Stimulated activated CD8-positive, alpha-beta memory T cell treated with anti-CD3 and anti-CD28 coated beads, Interleukin-7, amount 100 ng/mL, for 4 hours (primary cell): ENCODE data around the gene NFIA.

Source experiments
- DNase-seq, 2 donors: peaks; one replicate each; pipeline ENCODE4 v3.0.0-alpha.2; 2020; ENCODE audit warnings: low read depth in 2 of 2

NFIA gene

GRCh38 chr1:61332796-61333195 is 250.4 kb downstream of the NFIA start:
- DNase-seq: no peak

DNA sequence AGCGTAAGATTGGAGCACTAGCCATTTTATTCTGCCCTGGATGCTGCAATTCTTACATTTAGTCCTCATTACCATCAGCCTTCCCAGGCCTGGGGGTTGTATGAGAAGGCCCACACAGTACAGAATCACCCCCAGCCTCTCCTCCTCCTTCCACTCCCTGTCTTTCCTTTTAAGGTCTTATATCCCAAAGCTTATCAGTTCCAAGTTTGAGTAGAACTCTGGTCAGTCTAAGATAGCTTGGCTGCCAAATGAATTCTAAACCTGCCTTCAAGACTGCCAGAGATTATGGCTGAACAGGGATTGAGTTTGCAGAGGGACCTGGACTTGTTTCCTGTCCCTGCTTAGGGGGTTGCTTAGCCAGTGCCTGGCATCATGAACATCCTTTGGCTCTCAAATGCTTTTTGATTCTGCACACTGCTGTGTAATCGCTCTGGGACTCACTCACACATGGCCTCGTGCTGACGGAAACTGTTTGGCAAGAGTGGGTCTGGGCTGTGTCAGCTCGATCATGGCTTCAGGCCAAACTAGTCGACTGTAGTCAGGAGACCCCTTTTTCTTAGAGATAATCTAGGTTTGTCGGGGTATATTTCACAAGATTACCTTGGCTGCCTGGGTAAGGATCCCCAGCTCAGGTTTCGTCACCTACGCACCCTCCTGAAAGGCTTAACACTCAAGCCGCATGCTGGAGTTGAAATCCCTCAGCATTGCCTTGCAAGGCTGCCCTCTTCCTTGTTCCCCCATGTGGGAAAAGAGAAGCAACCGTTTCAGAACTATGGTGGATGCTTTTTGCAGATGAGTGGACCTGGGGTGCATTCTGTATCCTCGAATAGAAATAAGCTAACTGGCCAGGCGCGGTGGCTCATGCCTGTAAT is 252.6 kb downstream of the NFIA start:
- DNase-seq: no peak

DNA sequence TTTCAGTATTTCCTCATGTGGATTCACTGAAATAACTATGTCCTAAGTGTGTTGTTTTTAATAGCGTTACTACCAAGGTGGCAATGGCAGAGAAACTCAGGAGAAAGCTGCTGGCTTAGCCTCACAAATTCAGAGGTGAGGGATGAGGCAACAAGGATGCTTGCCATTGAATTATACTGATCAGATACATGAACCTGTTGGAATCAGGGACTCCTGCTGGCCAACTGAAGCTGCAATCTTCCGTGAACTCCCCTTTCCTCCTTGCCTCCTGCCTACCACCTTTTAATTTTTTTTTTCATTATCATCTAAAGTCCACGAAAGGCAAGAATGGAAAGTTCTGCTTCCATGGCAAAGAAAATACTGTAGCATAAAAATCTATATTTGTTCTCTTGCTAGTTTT is 254.7 kb downstream of the NFIA start:
- no peak for DNase-seq

- no peak for DNase-seq
These were observed 255.1 kb downstream of the NFIA start for GRCh38 chr1:61337441-61337951.

DNA sequence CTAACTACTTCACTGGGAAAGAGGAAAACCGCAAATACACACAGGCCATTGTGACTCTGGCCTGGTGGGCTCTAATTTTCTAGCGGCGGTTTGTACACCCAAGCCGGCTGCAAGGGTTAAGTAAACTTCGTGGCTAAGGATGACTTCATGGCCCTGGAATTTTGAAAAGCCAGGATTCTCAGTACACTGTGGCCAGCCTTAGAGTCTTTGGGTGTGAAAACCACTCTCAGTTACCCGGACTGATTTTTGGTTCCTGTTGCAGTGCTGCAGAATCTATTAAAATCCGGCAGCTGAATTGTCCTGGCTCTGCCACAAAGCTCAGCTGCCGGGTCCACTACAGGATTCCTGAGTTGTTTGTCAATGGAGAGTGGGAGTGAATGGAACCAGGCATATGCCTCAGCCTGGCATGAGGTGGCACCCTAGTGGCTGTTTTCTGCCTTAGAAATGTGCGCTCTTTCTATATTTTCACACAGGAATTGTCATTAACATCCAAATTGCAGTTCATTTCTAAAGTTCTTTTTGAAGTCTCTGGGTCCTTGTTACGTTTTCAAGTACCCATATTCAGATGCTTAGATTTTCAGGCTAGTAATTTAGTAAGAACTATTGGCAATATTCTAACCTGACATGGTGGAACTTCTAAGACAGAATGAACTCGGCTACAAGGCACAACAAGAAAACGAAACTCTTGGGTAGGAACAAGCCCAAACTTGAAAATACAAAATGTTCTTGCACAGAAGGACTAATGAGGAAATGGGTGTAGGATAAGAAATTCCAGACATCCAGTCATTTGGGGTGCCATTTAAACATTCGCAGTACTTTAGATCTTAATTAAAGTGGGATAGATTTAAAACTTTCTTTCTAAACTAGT is 255.9 kb downstream of the NFIA start:
- DNase-seq: no peak

GRCh38 chr1:61338899-61339298 is 256.5 kb downstream of the NFIA start:
- DNase-seq: no peak

- no peak for DNase-seq
These were observed 259.1 kb downstream of the NFIA start for GRCh38 chr1:61341426-61341825.

GRCh38 chr1:61343734-61344420 is 261.5 kb downstream of the NFIA start:
- DNase-seq: no peak

GRCh38 chr1:61344696-61345095 is 262.3 kb downstream of the NFIA start:
- no peak for DNase-seq

GRCh38 chr1:61348025-61348665 is 265.8 kb downstream of the NFIA start:
- DNase-seq: no peak

- no peak for DNase-seq
These were observed 270.6 kb downstream of the NFIA start for GRCh38 chr1:61352845-61353435.

DNA sequence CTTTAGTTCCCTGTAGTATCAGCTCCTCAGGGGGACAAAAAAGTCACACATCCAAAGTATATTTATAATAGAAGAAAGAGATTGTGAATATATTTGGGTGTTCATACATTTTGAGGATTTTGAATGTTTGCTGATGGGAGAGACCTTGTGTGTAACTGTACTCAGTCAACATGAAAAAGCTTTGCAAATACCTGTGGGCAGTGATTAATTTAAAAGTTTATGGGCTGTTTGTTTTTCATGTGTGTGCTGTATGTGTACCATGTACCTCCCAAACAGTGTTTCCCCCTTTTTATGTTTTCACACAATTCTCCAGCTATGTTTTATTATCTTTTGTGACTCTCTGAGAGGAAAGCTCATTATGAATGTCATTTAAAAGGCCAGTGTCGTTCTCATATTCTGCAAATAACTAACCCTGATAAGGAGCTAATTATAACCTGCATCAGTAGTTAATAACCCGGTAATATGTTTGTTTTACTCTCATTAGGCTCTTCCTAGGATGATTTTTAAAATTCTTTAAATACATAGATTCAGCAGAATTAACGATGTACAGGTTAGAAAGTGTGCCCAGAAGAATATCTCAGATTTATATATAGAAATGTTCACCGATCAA is 271.5 kb downstream of the NFIA start:
- no peak for DNase-seq

- no peak for DNase-seq
These were observed 273.7 kb downstream of the NFIA start for GRCh38 chr1:61356016-61356415.

DNA sequence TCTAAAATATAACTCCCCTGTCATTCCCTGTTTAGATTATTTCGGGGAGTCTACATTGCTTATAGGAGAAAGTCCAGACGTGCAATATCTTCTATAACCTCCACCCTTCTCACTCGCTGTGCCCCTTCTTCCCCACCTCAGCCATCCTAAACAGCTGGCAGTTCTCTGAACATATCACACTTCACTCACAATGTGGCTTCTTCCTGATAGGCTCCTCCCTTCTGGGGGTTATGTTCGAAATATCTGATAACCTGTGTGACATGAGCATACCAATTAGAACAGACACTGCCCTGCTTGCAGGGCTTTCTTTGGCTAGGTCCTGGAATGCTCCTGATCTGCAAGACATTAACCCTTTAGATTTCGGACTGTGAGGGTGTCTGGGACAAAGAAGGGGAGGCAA is 274.6 kb downstream of the NFIA start:
- DNase-seq: no peak

DNA sequence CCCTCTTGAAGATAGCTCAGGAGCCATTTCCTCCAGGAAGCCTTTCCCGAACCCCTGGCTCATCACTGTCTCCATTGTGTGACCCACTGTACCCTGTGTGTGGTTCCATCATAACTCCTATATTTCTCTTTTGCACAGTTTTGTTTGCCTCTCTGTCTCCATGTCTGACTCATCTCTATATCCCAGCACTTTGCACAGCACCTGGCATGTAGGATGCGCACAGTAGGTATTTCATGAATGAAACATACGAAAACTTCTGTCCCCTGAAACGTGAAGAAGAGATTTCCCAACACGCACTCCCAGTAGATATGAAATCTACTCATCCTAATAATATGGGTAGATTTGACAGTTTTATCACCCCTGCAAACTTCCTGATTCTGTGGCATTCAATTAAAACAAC is 275.2 kb downstream of the NFIA start:
- no peak for DNase-seq

DNA sequence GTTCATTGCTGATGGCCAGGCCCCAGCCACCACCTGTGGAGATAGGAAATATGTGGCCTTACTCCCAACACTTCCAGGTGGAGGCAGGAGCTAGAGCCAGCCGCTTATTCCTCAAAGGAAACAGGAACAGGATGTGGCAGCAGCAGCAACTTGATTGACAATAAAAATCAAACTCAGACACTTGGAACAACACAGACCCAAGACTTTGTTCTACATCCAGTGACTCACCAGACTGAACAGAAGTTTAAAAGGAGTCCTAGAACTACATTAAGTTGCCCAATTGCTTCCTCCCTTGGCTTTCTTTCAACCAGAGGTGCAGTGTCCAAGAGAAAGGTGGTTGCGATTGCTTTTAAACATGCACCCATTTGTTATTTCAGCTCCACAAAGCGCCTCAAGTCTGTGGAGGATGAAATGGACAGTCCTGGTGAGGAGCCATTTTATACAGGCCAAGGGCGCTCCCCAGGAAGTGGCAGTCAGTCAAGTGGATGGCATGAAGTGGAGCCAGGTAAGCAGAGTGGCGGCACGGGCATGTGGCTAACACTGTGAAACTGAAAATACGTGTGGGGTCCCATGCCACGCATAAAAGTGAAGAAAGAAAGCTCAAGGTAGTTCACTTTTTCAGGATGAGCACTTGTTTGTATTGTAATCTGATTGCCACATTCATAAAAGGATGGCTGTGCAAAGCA is 276.6 kb downstream of the NFIA start:
- DNase-seq: no peak

DNA sequence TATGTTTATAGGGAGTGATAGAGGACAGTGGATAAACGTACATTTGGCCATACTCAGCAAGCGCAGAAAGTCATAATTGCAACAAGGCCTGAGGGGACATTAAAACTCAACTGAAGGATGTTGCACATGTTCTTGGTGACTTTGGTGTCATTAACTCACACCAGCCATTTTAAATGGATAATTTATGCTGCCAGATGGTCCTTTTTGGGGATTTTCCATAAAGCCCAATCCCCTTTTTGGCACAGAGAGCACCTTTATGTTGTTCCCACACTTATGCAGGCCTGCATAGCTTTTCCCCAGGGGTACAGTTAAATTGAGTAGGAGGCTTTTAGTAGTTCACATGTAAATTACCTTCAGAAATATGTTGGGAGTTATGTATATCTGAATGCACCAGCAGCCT is 279.6 kb downstream of the NFIA start:
- DNase-seq: no peak

DNA sequence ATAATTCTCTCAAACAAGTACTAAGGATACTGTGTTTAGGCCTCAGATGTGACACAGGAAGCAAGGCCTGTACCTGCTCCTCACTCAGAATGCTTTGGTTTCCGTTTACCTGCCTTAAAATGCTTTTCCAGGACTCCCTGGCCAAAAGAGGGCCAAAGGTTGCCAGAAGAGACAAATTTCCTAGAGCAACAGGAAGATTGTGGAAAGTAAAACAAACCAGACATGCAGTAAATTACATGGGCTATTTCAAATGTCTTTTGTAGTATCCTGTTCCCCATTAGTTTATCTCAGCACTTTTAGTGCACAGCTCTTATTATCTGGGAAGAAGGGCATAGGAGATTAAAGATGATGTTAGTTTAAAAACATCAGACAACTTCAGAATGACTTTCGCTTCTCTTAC is 280.0 kb downstream of the NFIA start:
- no peak for DNase-seq

DNA sequence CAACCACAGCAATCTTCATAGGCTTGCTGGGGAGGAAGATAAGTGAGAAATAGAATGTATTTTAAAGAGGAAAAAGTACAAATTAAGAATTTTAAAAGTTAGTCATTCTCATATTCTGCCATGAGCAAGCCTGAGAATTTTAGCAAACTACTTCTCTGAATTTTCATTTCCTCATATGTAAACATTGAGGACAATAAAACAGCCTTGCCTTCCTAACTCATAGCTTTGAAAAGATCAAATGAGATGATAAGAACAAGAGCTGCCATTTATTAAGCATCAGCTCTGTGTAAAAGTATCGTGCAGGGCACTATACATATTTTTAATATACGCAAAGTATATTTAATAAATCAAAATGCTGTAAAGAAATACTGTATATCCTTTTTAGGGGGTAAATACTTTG is 286.0 kb downstream of the NFIA start:
- DNase-seq: no peak

- no peak for DNase-seq
These were observed 286.5 kb downstream of the NFIA start for GRCh38 chr1:61368876-61369275.
